Measurements from ENCODE around the gene SNUPN. TPM values are rescaled to one million over a fixed set of nuclear protein-coding genes. Genes with fewer than 3 reads are reported as not detected.

The SNUPN gene
- total RNA-seq, 2 donors from 2014 or later: 7.0 to 11.2 TPM

DNA sequence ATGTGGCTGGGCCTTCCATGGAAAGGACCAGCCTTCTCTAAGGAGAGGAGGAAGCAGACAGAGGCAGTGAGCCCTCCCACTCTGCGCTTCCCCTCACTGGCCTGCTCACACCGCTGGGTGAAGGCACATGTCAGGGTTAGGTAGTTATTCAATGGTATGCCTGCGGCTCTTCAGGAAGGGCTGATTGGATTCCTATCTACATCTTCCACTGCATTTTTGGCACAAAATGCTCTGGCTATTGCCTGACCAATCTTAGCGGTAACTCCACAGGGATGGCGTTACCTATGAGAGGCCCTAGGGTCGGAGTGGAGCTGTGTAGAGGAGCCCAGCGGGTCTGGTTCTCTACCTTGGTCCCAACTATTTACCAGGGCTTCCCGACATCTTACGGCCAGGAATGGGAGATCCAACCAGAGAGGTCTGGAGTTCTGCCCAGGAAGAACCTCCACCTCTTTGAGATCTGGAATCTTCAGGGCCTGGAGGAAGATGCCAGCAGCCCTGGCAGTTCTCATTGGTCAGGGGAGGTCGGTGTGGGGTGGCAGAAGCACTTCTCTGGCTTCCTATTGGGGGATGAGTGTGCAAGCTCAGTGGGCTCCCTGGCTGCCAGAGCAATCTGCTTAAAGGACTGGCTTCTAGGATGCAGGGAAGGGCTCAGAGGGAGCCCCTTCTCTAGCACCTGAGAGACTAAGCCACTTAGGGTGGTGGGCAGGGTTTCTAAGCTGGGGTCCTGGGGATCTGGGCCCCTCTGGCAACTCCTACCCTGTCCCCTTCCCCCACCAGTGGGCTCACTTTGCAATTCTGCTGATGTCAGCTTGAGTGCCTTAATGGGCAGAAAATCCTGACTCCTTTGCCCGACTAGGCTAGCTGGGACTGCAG lies 46.4 kb upstream of the SNUPN start:
- DNase-seq (no peak), ATAC-seq (no peak)
- H3K27me3 ChIP-seq: no peaks in the 10 kb centered on the region
- H3K4me1 ChIP-seq: peaks cover 41% of the 10 kb centered on the region
- peak overlapping the region in 2 of 4 donors; percentile 62 to 64 for H3K27ac ChIP-seq
- 72 to 73% methylated on average over 6 to 11 of the region's 11 CpGs for WGBS, 2 donors
- intact Hi-C loops (cut with DNase I): no loop called here
- H3K4me3 ChIP-seq: no peak overlapping the region
- no peaks in the 10 kb centered on the region for H3K9me3 ChIP-seq
- TF ChIP-seq POLR2A (IDR thresholded peaks at IDR 0.05) (no peak), CTCF (IDR thresholded peaks at IDR 0.05) (no peak)
- no peaks in the 10 kb centered on the region for H3K36me3 ChIP-seq (replicated peaks in 1 of 2; ENCODE audit: insufficient read depth in 1 of 2, low read depth in 2 of 2)

GRCh38 chr15:75669879-75670212 lies 44.3 kb upstream of the SNUPN start:
- WGBS, 2 donors: 76 to 83% methylated on average over 4 to 6 of the region's 6 CpGs
- Histone ChIP-seq H3K27ac (no peak overlapping the region), H3K36me3 (replicated peaks in 1 of 2; ENCODE audit: insufficient read depth in 1 of 2, low read depth in 2 of 2) (no peaks in the 10 kb centered on the region), H3K9me3 (no peaks in the 10 kb centered on the region), H3K27me3 (no peaks in the 10 kb centered on the region), H3K4me3 (no peak overlapping the region), H3K4me1 (peaks cover 53% of the 10 kb centered on the region)
- no peak for DNase-seq
- intact Hi-C loops (cut with DNase I): no loop called here
- no peak for ATAC-seq
- TF ChIP-seq CTCF (IDR thresholded peaks at IDR 0.05) (no peak), POLR2A (IDR thresholded peaks at IDR 0.05) (no peak)

DNA sequence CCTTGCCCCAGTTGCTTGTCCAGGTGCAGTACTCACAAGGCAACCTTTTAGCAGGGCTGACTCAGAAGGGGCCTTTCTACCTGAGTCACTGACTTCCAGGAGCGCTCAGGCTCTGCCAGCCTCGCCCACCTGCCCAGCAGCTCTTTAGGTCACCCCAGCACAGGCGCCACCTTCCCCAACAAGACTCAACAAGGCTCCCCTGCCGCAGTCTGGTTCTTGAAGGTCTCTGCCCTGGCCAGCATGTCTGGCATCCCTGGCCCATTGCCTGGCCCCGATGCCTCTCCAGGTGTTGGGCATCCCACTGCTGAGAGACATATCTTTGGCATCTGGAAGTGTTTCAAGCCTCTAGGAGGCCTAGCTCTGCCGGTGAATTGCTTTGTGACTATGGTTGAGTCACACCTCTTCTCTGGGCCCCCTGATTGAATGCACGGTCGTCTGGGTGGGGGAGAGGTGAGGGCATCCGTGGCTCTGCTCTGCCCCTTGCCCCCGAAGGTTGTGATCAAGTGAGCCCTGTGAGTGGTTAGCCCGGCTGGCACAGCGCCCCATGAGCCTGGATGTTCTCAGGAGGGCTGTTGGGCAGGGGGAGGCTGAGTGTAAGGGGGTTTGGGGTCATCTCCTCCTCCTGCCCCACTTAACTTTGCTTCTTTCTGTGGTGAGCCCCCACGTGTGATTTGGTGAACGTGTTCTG lies 43.8 kb upstream of the SNUPN start:
- H3K27me3 ChIP-seq: no peaks in the 10 kb centered on the region

GRCh38 chr15:75666823-75667501 lies 41.4 kb upstream of the SNUPN start:
- TF ChIP-seq CTCF (IDR thresholded peaks at IDR 0.05): no peak
- TF ChIP-seq POLR2A (IDR thresholded peaks at IDR 0.05): peak in 2 of 3 donors; percentile 9 to 37
- WGBS, 2 donors: 72 to 75% methylated on average over 11 to 15 of the region's 15 CpGs
- Histone ChIP-seq H3K27me3 (no peaks in the 10 kb centered on the region), H3K4me3 (no peak overlapping the region), H3K36me3 (replicated peaks in 1 of 2; ENCODE audit: insufficient read depth in 1 of 2, low read depth in 2 of 2) (no peaks in the 10 kb centered on the region), H3K4me1 (peaks cover 62% of the 10 kb centered on the region), H3K27ac (peak overlapping the region; percentile 15 to 72 (median 40)), H3K9me3 (no peaks in the 10 kb centered on the region)
- intact Hi-C loops (cut with DNase I): no loop called here
- DNase-seq (peak; percentile 46 to 68 (median 57)), ATAC-seq (peak; percentile 63)

More for the DNA sequence above, 43.8 kb upstream of the SNUPN start:
- no peaks in the 10 kb centered on the region for H3K9me3 ChIP-seq
- ATAC-seq (no peak), DNase-seq (peak; percentile 33 to 86 (median 58))
- intact Hi-C loops (cut with DNase I): no loop called here
- peaks cover 58% of the 10 kb centered on the region for H3K4me1 ChIP-seq
- no peak overlapping the region for H3K4me3 ChIP-seq
- peak overlapping the region in 2 of 4 donors; percentile 31 to 49 for H3K27ac ChIP-seq
- WGBS, 2 donors: 68 to 75% methylated on average over 12 to 14 of the region's 14 CpGs
- H3K36me3 ChIP-seq (replicated peaks in 1 of 2; ENCODE audit: insufficient read depth in 1 of 2, low read depth in 2 of 2): no peaks in the 10 kb centered on the region
- no peak for TF ChIP-seq POLR2A (IDR thresholded peaks at IDR 0.05)
- no peak for TF ChIP-seq CTCF (IDR thresholded peaks at IDR 0.05)

Data from body of pancreas (tissue), 4 donors.